Measurements from ENCODE around the gene MRPL27. TPM values are rescaled to one million over a fixed set of nuclear protein-coding genes. Genes with fewer than 3 reads are reported as not detected.

Gene MRPL27
- total and polyA plus RNA-seq, 2 donors (not counting 1 experiment from before 2014, with no cell fraction given) = 32.5 to 40.2 TPM

- ATAC-seq (ENCODE audit: low read depth) = no peak
- Mint-ChIP-seq H3K9me3 (ENCODE audit: insufficient read depth) (no peaks in the 10 kb centered on the region), H3K27me3 (no peaks in the 10 kb centered on the region), H3K4me3 (no peak overlapping the region), H3K27ac (no peak overlapping the region), H3K4me1 (no peaks in the 10 kb centered on the region)
- no peaks in the 10 kb centered on the region for H3K27me3 ChIP-seq (replicated peaks in 1 of 4; ENCODE audit: control extremely low read depth in 1 of 4, control insufficient read depth in 3 of 4, insufficient read depth in 4 of 4, low read length in 3 of 4)
- no peak overlapping the region for H3K4me2 ChIP-seq (replicated peaks; ENCODE audit: low read depth, low read length, poor library complexity, severe bottlenecking)
- intact Hi-C loops (cut with micrococcal nuclease) = no loop called here
- H3K9ac ChIP-seq (ENCODE audit: low read length) = no peak overlapping the region
- H3K9me3 ChIP-seq (ENCODE audit: control extremely low read depth in 1 of 3, control insufficient read depth in 2 of 3, insufficient read depth in 1 of 3, low read length in 2 of 3) = no peaks in the 10 kb centered on the region
- peaks cover 32 to 69% of the 10 kb centered on the region in 2 experiments for H3K36me3 ChIP-seq (replicated peaks in 1 of 2; ENCODE audit: control extremely low read depth in 1 of 2, control insufficient read depth in 1 of 2, extremely low read depth in 1 of 2, insufficient read depth in 2 of 2, low read length in 1 of 2)
- TF ChIP-seq EZH2 (IDR thresholded peaks at IDR 0.05; ENCODE audit: borderline replicate concordance, insufficient read depth, low read depth, low read length, poor library complexity, severe bottlenecking) = no peak
- TF ChIP-seq CTCF (IDR thresholded peaks at IDR 0.05) = no peak
- H3K79me2 ChIP-seq (ENCODE audit: control insufficient read depth, insufficient read depth, low read length) = no peaks in the 10 kb centered on the region
- DNase-seq = no peak
- no peak overlapping the region for H3K4me3 ChIP-seq (ENCODE audit: control extremely low read depth in 1 of 5, extremely low read depth in 1 of 5, insufficient read depth in 1 of 5, low read depth in 2 of 5, low read length in 4 of 5)
- H3K4me1 ChIP-seq (ENCODE audit: control insufficient read depth in 2 of 2, insufficient read depth in 2 of 2, low read length in 2 of 2) = no peaks in the 10 kb centered on the region
- no peak overlapping the region for H2AFZ ChIP-seq (ENCODE audit: insufficient read depth, low read depth, low read length, poor library complexity, severe bottlenecking)
- ChIA-PET POLR2A (no interaction called here), CTCF (no interaction called here)
- H4K20me1 ChIP-seq (ENCODE audit: control insufficient read depth, insufficient read depth, low read length, poor library complexity, severe bottlenecking) = peaks cover 3% of the 10 kb centered on the region
- H3K27ac ChIP-seq (ENCODE audit: low read length in 2 of 2) = no peak overlapping the region
- WGBS (ENCODE audit: insufficient coverage) = 96% methylated on average over 12 of the region's 12 CpGs
These were observed 9.9 kb upstream of the MRPL27 start for GRCh38 chr17:50382931-50383330.

GRCh38 chr17:50381920-50382319 lies 8.9 kb upstream of the MRPL27 start:
- Mint-ChIP-seq H3K27ac (no peak overlapping the region), H3K27me3 (no peaks in the 10 kb centered on the region), H3K4me1 (no peaks in the 10 kb centered on the region), H3K9me3 (ENCODE audit: insufficient read depth) (no peaks in the 10 kb centered on the region), H3K4me3 (no peak overlapping the region)
- H3K36me3 ChIP-seq (replicated peaks in 1 of 2; ENCODE audit: control extremely low read depth in 1 of 2, control insufficient read depth in 1 of 2, extremely low read depth in 1 of 2, insufficient read depth in 2 of 2, low read length in 1 of 2) = peaks cover 25 to 59% of the 10 kb centered on the region in 2 experiments
- H3K27me3 ChIP-seq (replicated peaks in 1 of 4; ENCODE audit: control extremely low read depth in 1 of 4, control insufficient read depth in 3 of 4, insufficient read depth in 4 of 4, low read length in 3 of 4) = no peaks in the 10 kb centered on the region
- H3K4me3 ChIP-seq (ENCODE audit: control extremely low read depth in 1 of 5, extremely low read depth in 1 of 5, insufficient read depth in 1 of 5, low read depth in 2 of 5, low read length in 4 of 5) = no peak overlapping the region
- intact Hi-C loops (cut with micrococcal nuclease) = no loop called here
- H3K9ac ChIP-seq (ENCODE audit: low read length) = no peak overlapping the region
- no peak for ATAC-seq (ENCODE audit: low read depth)
- no peaks in the 10 kb centered on the region for H4K20me1 ChIP-seq (ENCODE audit: control insufficient read depth, insufficient read depth, low read length, poor library complexity, severe bottlenecking)
- CTCF ChIA-PET = interaction anchor here (1.5 to 3.3 kb wide), 3 partner anchors 14 to 20 kb away, joined by 4 to 15 read pairs (median 7); partner anchors contain the start of gene LRRC59
- TF ChIP-seq EZH2 (IDR thresholded peaks at IDR 0.05; ENCODE audit: borderline replicate concordance, insufficient read depth, low read depth, low read length, poor library complexity, severe bottlenecking) (no peak), CTCF (IDR thresholded peaks at IDR 0.05) (no peak)
- H3K79me2 ChIP-seq (ENCODE audit: control insufficient read depth, insufficient read depth, low read length) = no peaks in the 10 kb centered on the region
- no peak for DNase-seq
- H3K4me2 ChIP-seq (replicated peaks; ENCODE audit: low read depth, low read length, poor library complexity, severe bottlenecking) = no peak overlapping the region
- no peaks in the 10 kb centered on the region for H3K4me1 ChIP-seq (ENCODE audit: control insufficient read depth in 2 of 2, insufficient read depth in 2 of 2, low read length in 2 of 2)
- no peak overlapping the region for H3K27ac ChIP-seq (ENCODE audit: low read length in 2 of 2)
- no peak overlapping the region for H2AFZ ChIP-seq (ENCODE audit: insufficient read depth, low read depth, low read length, poor library complexity, severe bottlenecking)
- POLR2A ChIA-PET = interaction anchor here (1.6 kb wide), 1 partner anchor 15 kb away, joined by 4 read pairs; the partner anchor contains the start of gene LRRC59
- H3K9me3 ChIP-seq (ENCODE audit: control extremely low read depth in 1 of 3, control insufficient read depth in 2 of 3, insufficient read depth in 1 of 3, low read length in 2 of 3) = no peaks in the 10 kb centered on the region
- 87% methylated on average over 3 of the region's 3 CpGs for WGBS (ENCODE audit: insufficient coverage)

Measured in B cell (primary cell).